ENCODE data around the gene HEMGN. TPM values are rescaled to one million over a fixed set of nuclear protein-coding genes. Genes with fewer than 3 reads are reported as not detected.

The HEMGN gene
- total RNA-seq, 1 experiment from 2014 or later = 0.11 TPM

DNA sequence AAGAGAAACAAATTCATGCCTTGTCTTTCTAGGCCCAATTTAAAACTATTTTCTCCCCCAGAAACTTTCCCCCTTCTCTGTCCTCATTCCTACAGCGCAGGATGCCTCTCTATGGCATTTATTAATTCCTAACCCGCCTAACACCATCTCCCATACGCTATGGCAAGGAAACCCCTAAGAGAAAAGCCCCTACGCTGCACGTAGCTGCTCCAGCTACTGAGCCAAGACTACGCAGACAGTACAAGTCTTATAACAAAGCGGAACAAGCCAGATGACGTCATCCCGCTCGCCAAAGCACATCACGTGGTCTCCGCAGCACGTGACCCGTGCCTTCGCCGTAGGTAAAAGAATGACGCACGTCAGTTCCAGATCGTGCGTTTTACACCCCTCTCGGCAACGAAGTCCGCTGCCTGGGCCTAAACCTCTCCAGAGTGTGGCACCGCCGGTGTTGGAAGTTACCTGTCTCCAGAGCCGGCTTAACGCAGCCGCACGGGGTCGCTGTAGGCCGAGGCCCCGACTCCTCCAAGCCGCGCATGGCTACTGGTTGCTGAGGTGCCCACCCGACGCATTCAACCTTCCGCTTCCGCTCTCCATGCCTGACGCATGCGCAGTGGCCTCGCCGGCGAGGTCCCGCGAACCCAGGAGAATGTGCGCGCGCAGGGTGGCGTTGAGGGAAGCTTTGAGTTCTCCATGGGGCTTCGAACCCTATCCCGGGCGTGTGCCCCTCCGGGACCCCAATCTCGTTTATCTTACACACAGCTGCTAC lies 15.8 kb downstream of the HEMGN start, which contains the start of gene TRMO (continued):
- TF ChIP-seq, protein P1, sequence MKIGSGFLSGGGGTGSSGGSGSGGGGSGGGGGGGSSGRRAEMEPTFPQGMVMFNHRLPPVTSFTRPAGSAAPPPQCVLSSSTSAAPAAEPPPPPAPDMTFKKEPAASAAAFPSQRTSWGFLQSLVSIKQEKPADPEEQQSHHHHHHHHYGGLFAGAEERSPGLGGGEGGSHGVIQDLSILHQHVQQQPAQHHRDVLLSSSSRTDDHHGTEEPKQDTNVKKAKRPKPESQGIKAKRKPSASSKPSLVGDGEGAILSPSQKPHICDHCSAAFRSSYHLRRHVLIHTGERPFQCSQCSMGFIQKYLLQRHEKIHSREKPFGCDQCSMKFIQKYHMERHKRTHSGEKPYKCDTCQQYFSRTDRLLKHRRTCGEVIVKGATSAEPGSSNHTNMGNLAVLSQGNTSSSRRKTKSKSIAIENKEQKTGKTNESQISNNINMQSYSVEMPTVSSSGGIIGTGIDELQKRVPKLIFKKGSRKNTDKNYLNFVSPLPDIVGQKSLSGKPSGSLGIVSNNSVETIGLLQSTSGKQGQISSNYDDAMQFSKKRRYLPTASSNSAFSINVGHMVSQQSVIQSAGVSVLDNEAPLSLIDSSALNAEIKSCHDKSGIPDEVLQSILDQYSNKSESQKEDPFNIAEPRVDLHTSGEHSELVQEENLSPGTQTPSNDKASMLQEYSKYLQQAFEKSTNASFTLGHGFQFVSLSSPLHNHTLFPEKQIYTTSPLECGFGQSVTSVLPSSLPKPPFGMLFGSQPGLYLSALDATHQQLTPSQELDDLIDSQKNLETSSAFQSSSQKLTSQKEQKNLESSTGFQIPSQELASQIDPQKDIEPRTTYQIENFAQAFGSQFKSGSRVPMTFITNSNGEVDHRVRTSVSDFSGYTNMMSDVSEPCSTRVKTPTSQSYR (CRISPR knock-in tag; IDR thresholded peaks at IDR 0.05) = 0 out of 2 replicates have a peak, but pooled peaks have one; percentile 23
- TF ChIP-seq, protein P2, sequence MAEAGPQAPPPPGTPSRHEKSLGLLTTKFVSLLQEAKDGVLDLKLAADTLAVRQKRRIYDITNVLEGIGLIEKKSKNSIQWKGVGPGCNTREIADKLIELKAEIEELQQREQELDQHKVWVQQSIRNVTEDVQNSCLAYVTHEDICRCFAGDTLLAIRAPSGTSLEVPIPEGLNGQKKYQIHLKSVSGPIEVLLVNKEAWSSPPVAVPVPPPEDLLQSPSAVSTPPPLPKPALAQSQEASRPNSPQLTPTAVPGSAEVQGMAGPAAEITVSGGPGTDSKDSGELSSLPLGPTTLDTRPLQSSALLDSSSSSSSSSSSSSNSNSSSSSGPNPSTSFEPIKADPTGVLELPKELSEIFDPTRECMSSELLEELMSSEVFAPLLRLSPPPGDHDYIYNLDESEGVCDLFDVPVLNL (CRISPR knock-in tag; IDR thresholded peaks at IDR 0.05; ENCODE audit: borderline replicate concordance, low read depth) = no peak
- TF ChIP-seq ZNF416 (CRISPR knock-in tag; IDR thresholded peaks at IDR 0.05) = 0 out of 2 replicates have a peak, but pooled peaks have one; percentile 72
- 0 out of 2 replicates have a peak, but pooled peaks have one; percentile 22 for TF ChIP-seq IRF2 (CRISPR knock-in tag; IDR thresholded peaks at IDR 0.05; ENCODE audit: borderline replicate concordance, low read depth)
- TF ChIP-seq, protein P3, sequence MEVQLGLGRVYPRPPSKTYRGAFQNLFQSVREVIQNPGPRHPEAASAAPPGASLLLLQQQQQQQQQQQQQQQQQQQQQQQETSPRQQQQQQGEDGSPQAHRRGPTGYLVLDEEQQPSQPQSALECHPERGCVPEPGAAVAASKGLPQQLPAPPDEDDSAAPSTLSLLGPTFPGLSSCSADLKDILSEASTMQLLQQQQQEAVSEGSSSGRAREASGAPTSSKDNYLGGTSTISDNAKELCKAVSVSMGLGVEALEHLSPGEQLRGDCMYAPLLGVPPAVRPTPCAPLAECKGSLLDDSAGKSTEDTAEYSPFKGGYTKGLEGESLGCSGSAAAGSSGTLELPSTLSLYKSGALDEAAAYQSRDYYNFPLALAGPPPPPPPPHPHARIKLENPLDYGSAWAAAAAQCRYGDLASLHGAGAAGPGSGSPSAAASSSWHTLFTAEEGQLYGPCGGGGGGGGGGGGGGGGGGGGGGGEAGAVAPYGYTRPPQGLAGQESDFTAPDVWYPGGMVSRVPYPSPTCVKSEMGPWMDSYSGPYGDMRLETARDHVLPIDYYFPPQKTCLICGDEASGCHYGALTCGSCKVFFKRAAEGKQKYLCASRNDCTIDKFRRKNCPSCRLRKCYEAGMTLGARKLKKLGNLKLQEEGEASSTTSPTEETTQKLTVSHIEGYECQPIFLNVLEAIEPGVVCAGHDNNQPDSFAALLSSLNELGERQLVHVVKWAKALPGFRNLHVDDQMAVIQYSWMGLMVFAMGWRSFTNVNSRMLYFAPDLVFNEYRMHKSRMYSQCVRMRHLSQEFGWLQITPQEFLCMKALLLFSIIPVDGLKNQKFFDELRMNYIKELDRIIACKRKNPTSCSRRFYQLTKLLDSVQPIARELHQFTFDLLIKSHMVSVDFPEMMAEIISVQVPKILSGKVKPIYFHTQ (CRISPR knock-in tag; IDR thresholded peaks at IDR 0.05) = no peak
- TF ChIP-seq, protein P4, sequence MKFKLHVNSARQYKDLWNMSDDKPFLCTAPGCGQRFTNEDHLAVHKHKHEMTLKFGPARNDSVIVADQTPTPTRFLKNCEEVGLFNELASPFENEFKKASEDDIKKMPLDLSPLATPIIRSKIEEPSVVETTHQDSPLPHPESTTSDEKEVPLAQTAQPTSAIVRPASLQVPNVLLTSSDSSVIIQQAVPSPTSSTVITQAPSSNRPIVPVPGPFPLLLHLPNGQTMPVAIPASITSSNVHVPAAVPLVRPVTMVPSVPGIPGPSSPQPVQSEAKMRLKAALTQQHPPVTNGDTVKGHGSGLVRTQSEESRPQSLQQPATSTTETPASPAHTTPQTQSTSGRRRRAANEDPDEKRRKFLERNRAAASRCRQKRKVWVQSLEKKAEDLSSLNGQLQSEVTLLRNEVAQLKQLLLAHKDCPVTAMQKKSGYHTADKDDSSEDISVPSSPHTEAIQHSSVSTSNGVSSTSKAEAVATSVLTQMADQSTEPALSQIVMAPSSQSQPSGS (CRISPR knock-in tag; IDR thresholded peaks at IDR 0.05; ENCODE audit: borderline replicate concordance, low read depth) = peak; percentile 83; the same call in 1 of the 2 replicates
- peak; percentile 86; the same call in 1 of the 2 replicates for TF ChIP-seq NFE2L1 (CRISPR knock-in tag; IDR thresholded peaks at IDR 0.05)
- TF ChIP-seq ATF1 (CRISPR knock-in tag; IDR thresholded peaks at IDR 0.05) = peak; percentile 91
- TF ChIP-seq, protein P5, sequence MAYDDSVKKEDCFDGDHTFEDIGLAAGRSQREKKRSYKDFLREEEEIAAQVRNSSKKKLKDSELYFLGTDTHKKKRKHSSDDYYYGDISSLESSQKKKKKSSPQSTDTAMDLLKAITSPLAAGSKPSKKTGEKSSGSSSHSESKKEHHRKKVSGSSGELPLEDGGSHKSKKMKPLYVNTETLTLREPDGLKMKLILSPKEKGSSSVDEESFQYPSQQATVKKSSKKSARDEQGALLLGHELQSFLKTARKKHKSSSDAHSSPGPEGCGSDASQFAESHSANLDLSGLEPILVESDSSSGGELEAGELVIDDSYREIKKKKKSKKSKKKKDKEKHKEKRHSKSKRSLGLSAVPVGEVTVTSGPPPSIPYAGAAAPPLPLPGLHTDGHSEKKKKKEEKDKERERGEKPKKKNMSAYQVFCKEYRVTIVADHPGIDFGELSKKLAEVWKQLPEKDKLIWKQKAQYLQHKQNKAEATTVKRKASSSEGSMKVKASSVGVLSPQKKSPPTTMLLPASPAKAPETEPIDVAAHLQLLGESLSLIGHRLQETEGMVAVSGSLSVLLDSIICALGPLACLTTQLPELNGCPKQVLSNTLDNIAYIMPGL (CRISPR knock-in tag; IDR thresholded peaks at IDR 0.05) = peak; percentile 88
- peak; percentile 91; the same call in 1 of the 2 replicates for TF ChIP-seq ZNF232 (CRISPR knock-in tag; IDR thresholded peaks at IDR 0.05)
- TF ChIP-seq MXD4 (CRISPR knock-in tag; IDR thresholded peaks at IDR 0.05; ENCODE audit: borderline replicate concordance) = no peak
- TF ChIP-seq ZNF219 (CRISPR knock-in tag; IDR thresholded peaks at IDR 0.05; ENCODE audit: borderline replicate concordance) = no peak
- peak; percentile 45; the same call in 1 of the 2 replicates for TF ChIP-seq SOX15 (CRISPR knock-in tag; IDR thresholded peaks at IDR 0.05)
- TF ChIP-seq ESRRA (CRISPR knock-in tag; IDR thresholded peaks at IDR 0.05; ENCODE audit: borderline replicate concordance) = peak; percentile 73; the same call in 1 of the 2 replicates
- TF ChIP-seq CREB1 (CRISPR knock-in tag; IDR thresholded peaks at IDR 0.05) = peak; percentile 88; the same call in 1 of the 2 replicates
- TF ChIP-seq, protein P6, sequence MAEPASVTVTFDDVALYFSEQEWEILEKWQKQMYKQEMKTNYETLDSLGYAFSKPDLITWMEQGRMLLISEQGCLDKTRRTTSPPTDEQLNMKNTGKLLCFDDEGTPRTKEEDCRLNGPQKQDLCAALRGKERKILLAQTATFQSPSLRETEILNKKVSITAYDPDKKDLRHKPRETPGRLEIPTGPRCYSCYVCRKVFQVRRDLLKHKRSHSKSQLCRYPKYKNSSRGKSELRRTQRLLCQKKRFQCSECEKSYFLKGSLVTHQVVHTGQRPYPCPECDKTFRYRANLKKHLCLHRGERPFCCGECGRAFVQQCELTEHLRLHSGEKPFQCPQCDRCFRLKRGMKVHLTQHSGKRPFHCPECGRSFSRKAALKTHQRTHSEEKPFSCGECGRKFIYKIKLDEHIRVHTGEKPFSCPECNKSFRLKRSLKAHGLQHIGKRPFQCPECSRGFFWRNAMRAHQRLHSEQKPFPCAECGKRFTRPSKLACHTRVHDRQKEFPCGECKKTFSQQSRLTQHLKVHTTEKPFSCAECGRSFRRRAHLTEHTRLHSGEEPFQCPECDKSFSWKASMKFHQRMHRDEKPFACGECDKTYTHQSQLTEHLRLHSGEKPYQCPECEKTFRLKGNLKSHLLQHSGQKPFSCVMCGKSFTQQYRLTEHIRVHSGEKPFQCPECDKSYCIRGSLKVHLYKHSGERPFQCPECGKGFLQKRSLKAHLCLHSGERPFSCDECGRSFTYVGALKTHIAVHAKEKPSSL (CRISPR knock-in tag; conservative IDR thresholded peaks at IDR 0.05) = 0 out of 2 replicates have a peak, but pooled peaks have one; percentile 9
- peak; percentile 56 for TF ChIP-seq SMAD3 (CRISPR knock-in tag; IDR thresholded peaks at IDR 0.05; ENCODE audit: borderline replicate concordance)
- TF ChIP-seq, protein P7, sequence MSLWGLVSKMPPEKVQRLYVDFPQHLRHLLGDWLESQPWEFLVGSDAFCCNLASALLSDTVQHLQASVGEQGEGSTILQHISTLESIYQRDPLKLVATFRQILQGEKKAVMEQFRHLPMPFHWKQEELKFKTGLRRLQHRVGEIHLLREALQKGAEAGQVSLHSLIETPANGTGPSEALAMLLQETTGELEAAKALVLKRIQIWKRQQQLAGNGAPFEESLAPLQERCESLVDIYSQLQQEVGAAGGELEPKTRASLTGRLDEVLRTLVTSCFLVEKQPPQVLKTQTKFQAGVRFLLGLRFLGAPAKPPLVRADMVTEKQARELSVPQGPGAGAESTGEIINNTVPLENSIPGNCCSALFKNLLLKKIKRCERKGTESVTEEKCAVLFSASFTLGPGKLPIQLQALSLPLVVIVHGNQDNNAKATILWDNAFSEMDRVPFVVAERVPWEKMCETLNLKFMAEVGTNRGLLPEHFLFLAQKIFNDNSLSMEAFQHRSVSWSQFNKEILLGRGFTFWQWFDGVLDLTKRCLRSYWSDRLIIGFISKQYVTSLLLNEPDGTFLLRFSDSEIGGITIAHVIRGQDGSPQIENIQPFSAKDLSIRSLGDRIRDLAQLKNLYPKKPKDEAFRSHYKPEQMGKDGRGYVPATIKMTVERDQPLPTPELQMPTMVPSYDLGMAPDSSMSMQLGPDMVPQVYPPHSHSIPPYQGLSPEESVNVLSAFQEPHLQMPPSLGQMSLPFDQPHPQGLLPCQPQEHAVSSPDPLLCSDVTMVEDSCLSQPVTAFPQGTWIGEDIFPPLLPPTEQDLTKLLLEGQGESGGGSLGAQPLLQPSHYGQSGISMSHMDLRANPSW (CRISPR knock-in tag; conservative IDR thresholded peaks at IDR 0.05; ENCODE audit: low read depth) = no peak
- TF ChIP-seq ZNF396 (CRISPR knock-in tag; IDR thresholded peaks at IDR 0.05; ENCODE audit: borderline replicate concordance) = no peak
- peak; percentile 68 for TF ChIP-seq HMGA2 (CRISPR knock-in tag; IDR thresholded peaks at IDR 0.05)
- TF ChIP-seq CREM (CRISPR knock-in tag; IDR thresholded peaks at IDR 0.05) = peak; percentile 96
- TF ChIP-seq PRRX2 (CRISPR knock-in tag; IDR thresholded peaks at IDR 0.05) = no peak; the same call in 1 of the 2 replicates
